ENCODE results near the gene CWC22.
"Not testable (repeated sequence)": the region's sequence is repeated elsewhere in the genome, so short reads cannot be mapped to it uniquely, and the experiment has no call there.

The CWC22 gene

GRCh38 chr2:180002198-180002770 lies 4.8 kb downstream of the CWC22 start:
- no peak for DNase-seq

- DNase-seq: no peak
Observed at GRCh38 chr2:180001726-180002125, 5.4 kb downstream of the CWC22 start.

- DNase-seq: no peak
Observed at GRCh38 chr2:180000434-180000833, 6.7 kb downstream of the CWC22 start.

GRCh38 chr2:179999000-179999399 lies 8.1 kb downstream of the CWC22 start:
- DNase-seq: no peak

- no peak for DNase-seq
Observed at GRCh38 chr2:179995741-179996515, 11.2 kb downstream of the CWC22 start.

- no peak for DNase-seq
Observed at GRCh38 chr2:179991344-179991743, 15.8 kb downstream of the CWC22 start.

- no peak for DNase-seq
Observed at GRCh38 chr2:179990676-179991317, 16.3 kb downstream of the CWC22 start.

- no peak for DNase-seq
Observed at GRCh38 chr2:179987916-179988315, 19.2 kb downstream of the CWC22 start.

GRCh38 chr2:179985163-179985820 lies 21.8 kb downstream of the CWC22 start:
- no peak for DNase-seq

- no peak for DNase-seq
Observed at GRCh38 chr2:179983250-179983932, 23.7 kb downstream of the CWC22 start.

- DNase-seq: no peak
Observed at GRCh38 chr2:179981085-179981484, 26.0 kb downstream of the CWC22 start.

- no peak for DNase-seq
Observed at GRCh38 chr2:179974761-179975160, 32.3 kb downstream of the CWC22 start.

- no peak for DNase-seq
Observed at GRCh38 chr2:179966778-179967394, 40.2 kb downstream of the CWC22 start.

- DNase-seq: no peak
Observed at GRCh38 chr2:179965291-179966258, 41.5 kb downstream of the CWC22 start.

GRCh38 chr2:179963626-179964025 lies 43.5 kb downstream of the CWC22 start:
- no peak for DNase-seq

GRCh38 chr2:179958251-179958650 lies 48.8 kb downstream of the CWC22 start:
- not testable (repeated sequence) for DNase-seq

GRCh38 chr2:179954026-179954425 lies 53.1 kb downstream of the CWC22 start:
- no peak for DNase-seq

- no peak for DNase-seq
Observed at GRCh38 chr2:179953359-179953758, 53.7 kb downstream of the CWC22 start.

GRCh38 chr2:179952658-179953057 lies 54.4 kb downstream of the CWC22 start:
- no peak for DNase-seq

- no peak for DNase-seq
Observed at GRCh38 chr2:179951680-179952079, 55.4 kb downstream of the CWC22 start.

- no peak for DNase-seq
Observed at GRCh38 chr2:179950391-179950790, 56.7 kb downstream of the CWC22 start.
